Gastroesophageal sphincter (tissue), 3 donors: Measurements from ENCODE around the gene STX8.

ENCODE experiments used
- CTCF ChIP-seq, 4 experiments: fragments of 200-600 bp in 2 of 4; fragments of 450-650 bp in 2 of 4; sonication (generic) in 1 of 4; IDR thresholded peaks; one replicate each; pipeline ENCODE4 v1.5.1; 2017 to 2019; ENCODE audit warnings: antibody characterized with exemption in 4 of 4, mild to moderate bottlenecking in 2 of 4, moderate library complexity in 2 of 4
- EP300 ChIP-seq: sonication (generic); formaldehyde crosslinking; IDR thresholded peaks from one replicate; pipeline ENCODE4 v1.6.1; 2017; ENCODE audit warnings: antibody characterized with exemption, mild to moderate bottlenecking

- TF ChIP-seq CTCF (IDR thresholded peaks at IDR 0.05) (no peak), EP300 (no peak)
Observed at GRCh38 chr17:9439851-9440250, 135.8 kb downstream of the STX8 start.
